Stomach (tissue), 4 donors: ENCODE data around the gene TAGLN2.

Source experiments
- CTCF ChIP-seq, 7 experiments: fragments of 450-650 bp in 4 of 7; fragments of 200-600 bp in 3 of 7; sonication (generic) in 3 of 7; IDR thresholded peaks; one replicate each; pipeline ENCODE4 v1.5.1; 2016 to 2019; ENCODE audit warnings: antibody characterized with exemption in 7 of 7, control low read depth in 2 of 7, mild to moderate bottlenecking in 1 of 7
- POLR2A ChIP-seq, 4 donors: fragments of 450-650 bp; IDR thresholded peaks; one replicate each; pipeline ENCODE4 v1.6.1; 2016; ENCODE audit warnings: antibody characterized with exemption in 4 of 4, control low read depth in 2 of 4, mild to moderate bottlenecking in 1 of 4, moderate library complexity in 1 of 4
- POLR2AphosphoS5 ChIP-seq, 3 donors: sonication (generic); formaldehyde crosslinking; IDR thresholded peaks; one replicate each; pipeline ENCODE4 v1.6.1; 2016; ENCODE audit warnings: antibody characterized with exemption in 3 of 3

GRCh38 chr1:159924791-159925718, at the start of gene TAGLN2:
- TF ChIP-seq POLR2AphosphoS5 (IDR thresholded peaks at IDR 0.05), result peak; percentile 69 to 99 (median 98)
- TF ChIP-seq CTCF (IDR thresholded peaks at IDR 0.05), result no peak
- TF ChIP-seq POLR2A (IDR thresholded peaks at IDR 0.05), result peak in 2 of 4 donors; percentile 84 to 96
